Hepatocyte (in vitro differentiated cells): ENCODE data around the gene ANKHD1. TPM values are rescaled to one million over a fixed set of nuclear protein-coding genes. Genes with fewer than 3 reads are reported as not detected.

Source experiments
- DNase-seq: peaks from one replicate; pipeline ENCODE4 v3.0.0-alpha.2; 2016; ENCODE audit warnings: low spot score
- H2AFZ ChIP-seq: fragments of 200-600 bp; sonication (generic); 2 replicates; pipeline ENCODE4 v1.6.0; 2016; ENCODE audit warnings: antibody characterized with exemption, mild to moderate bottlenecking
- H3K27ac ChIP-seq: fragments of 200-600 bp; sonication (generic); 2 replicates; pipeline ENCODE4 v1.5.1; 2016; ENCODE audit warnings: mild to moderate bottlenecking
- H3K27me3 ChIP-seq: fragments of 200-600 bp; sonication (generic); 2 replicates; pipeline ENCODE4 v1.6.1; 2016
- H3K36me3 ChIP-seq: fragments of 200-600 bp; sonication (generic); replicated peaks from 2 replicates; pipeline ENCODE4 v1.5.1; 2016; ENCODE audit warnings: low read depth; ENCODE audit not compliant: insufficient read depth
- H3K4me1 ChIP-seq: fragments of 200-600 bp; sonication (generic); 2 replicates; pipeline ENCODE4 v1.5.1; 2016; ENCODE audit warnings: mild to moderate bottlenecking, moderate library complexity; ENCODE audit not compliant: insufficient read depth
- H3K4me2 ChIP-seq: fragments of 200-600 bp; sonication (generic); 2 replicates; pipeline ENCODE4 v1.6.0; 2016
- H3K4me3 ChIP-seq: fragments of 200-600 bp; sonication (generic); 2 replicates; pipeline ENCODE4 v1.5.1; 2016; ENCODE audit warnings: mild to moderate bottlenecking
- H3K79me2 ChIP-seq: fragments of 200-600 bp; sonication (generic); 2 replicates; pipeline ENCODE4 v1.6.0; 2017; ENCODE audit warnings: mild to moderate bottlenecking
- H3K9me2 ChIP-seq: fragments of 200-600 bp; sonication (generic); replicated peaks from 2 replicates; pipeline ENCODE4 v1.6.0; 2017; ENCODE audit warnings: mild to moderate bottlenecking; ENCODE audit not compliant: insufficient read depth
- H3K9me3 ChIP-seq: fragments of 200-600 bp; sonication (generic); 2 replicates; pipeline ENCODE4 v1.5.1; 2016; ENCODE audit warnings: low read depth, mild to moderate bottlenecking
- H4K20me1 ChIP-seq: fragments of 200-600 bp; sonication (generic); 2 replicates; pipeline ENCODE4 v1.6.0; 2016; ENCODE audit warnings: mild to moderate bottlenecking; ENCODE audit not compliant: insufficient read depth, poor library complexity, severe bottlenecking
- EZH2 ChIP-seq: fragments of 200-600 bp; sonication (generic); IDR thresholded peaks from 2 replicates; pipeline ENCODE4 v1.6.1; 2016; ENCODE audit warnings: antibody characterized with exemption, mild to moderate bottlenecking, borderline replicate concordance
- EZH2phosphoT487 ChIP-seq: fragments of 200-600 bp; sonication (generic); IDR thresholded peaks from one replicate; pipeline ENCODE4 v1.6.1; 2018; ENCODE audit warnings: antibody characterized with exemption, mild to moderate bottlenecking, low read depth, moderate library complexity; ENCODE audit not compliant: unreplicated experiment, severe bottlenecking
- WGBS: methylation state at CpG from one replicate; pipeline ENCODE4 v1.1.6; 2016; ENCODE audit warnings: low lambda C conversion rate; ENCODE audit errors: missing lambda C conversion rate; 5-methylcytosine and 5-hydroxymethylcytosine counted together
- polyA plus RNA-seq: library from polyadenylated mRNA; unstranded; fragments of >200 nt; fragmentation: Nextera tagmentation; extraction: Ambion mirVana; gene quantifications from 2 replicates; pipeline ENCODE4 v1.2.1, GENCODE V29; 2016
- total RNA-seq: library from RNA; depleted of rRNA; stranded (reverse); fragments of >200 nt; gene quantifications from 2 replicates; pipeline ENCODE4 v1.2.3, GENCODE V29; 2014
- TF ChIP-seq, protein P1 (sequence below): fragments of 200-600 bp; sonication (generic); IDR thresholded peaks from 2 replicates; pipeline ENCODE4 v1.5.1; 2016; ENCODE audit warnings: antibody characterized with exemption, mild to moderate bottlenecking; ENCODE audit not compliant: poor library complexity

ANKHD1 gene
- total and polyA plus RNA-seq, 2 experiments from 2014 or later = 53.6 to 70.7 TPM

DNA sequence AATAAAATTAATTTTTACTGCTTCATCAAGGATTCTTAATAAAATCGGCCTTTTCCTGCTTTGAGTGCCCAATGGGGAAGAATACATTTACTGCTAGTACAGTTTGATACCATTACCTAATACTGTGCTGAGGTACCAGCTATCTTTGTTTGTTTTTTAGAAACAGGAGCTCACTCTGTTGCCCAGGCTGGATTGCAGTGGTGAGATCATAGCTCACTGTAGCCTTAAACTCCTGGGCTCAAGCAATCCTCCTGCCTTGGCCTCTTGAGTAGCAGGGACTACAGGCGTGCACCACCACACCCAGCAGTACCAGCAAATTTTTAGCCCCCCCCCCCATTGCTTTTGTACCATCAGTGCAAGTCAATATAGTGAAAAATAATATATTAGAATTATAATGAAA is 13.6 kb upstream of the ANKHD1 start:
- Histone ChIP-seq H3K4me2 (no peak overlapping the region), H3K79me2 (no peaks in the 10 kb centered on the region), H3K27ac (no peak overlapping the region), H3K9me2 (no peaks in the 10 kb centered on the region), H3K36me3 (no peaks in the 10 kb centered on the region), H3K4me3 (no peak overlapping the region), H2AFZ (no peak overlapping the region), H3K9me3 (no peaks in the 10 kb centered on the region), H3K27me3 (no peaks in the 10 kb centered on the region), H4K20me1 (no peaks in the 10 kb centered on the region), H3K4me1 (no peaks in the 10 kb centered on the region)
- DNase-seq = no peak
- WGBS = 91% methylated on average over 2 of the region's 2 CpGs
- TF ChIP-seq, protein P1, sequence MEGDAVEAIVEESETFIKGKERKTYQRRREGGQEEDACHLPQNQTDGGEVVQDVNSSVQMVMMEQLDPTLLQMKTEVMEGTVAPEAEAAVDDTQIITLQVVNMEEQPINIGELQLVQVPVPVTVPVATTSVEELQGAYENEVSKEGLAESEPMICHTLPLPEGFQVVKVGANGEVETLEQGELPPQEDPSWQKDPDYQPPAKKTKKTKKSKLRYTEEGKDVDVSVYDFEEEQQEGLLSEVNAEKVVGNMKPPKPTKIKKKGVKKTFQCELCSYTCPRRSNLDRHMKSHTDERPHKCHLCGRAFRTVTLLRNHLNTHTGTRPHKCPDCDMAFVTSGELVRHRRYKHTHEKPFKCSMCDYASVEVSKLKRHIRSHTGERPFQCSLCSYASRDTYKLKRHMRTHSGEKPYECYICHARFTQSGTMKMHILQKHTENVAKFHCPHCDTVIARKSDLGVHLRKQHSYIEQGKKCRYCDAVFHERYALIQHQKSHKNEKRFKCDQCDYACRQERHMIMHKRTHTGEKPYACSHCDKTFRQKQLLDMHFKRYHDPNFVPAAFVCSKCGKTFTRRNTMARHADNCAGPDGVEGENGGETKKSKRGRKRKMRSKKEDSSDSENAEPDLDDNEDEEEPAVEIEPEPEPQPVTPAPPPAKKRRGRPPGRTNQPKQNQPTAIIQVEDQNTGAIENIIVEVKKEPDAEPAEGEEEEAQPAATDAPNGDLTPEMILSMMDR = no peak
- TF ChIP-seq EZH2 (no peak), EZH2phosphoT487 (no peak)

DNA sequence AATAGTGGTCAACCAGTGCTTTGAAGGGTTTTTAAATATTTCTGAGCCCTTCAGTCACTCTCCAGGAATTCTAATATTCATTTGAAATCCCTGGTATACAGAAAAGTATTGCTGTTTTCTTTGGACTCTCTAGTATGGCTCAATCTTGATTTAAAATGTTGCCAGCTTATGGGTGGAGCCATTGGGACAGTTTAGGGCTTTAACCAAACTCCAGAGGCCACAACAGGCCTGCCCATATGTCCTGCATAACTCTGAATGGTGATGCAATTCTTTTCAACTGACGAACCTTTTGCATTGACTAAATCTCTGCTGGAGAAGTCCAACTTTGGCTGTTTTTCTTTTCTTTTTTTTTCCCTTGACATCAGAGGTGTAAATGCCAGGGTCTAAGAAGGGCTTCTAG is 10.3 kb upstream of the ANKHD1 start:
- H3K4me1 ChIP-seq = no peaks in the 10 kb centered on the region
- TF ChIP-seq, protein P1 = no peak
- no peak for TF ChIP-seq EZH2
- no peak for TF ChIP-seq EZH2phosphoT487
- no peak overlapping the region for H3K4me2 ChIP-seq
- no peak overlapping the region for H3K27ac ChIP-seq
- no peaks in the 10 kb centered on the region for H3K27me3 ChIP-seq
- H3K4me3 ChIP-seq = no peak overlapping the region
- H4K20me1 ChIP-seq = no peaks in the 10 kb centered on the region
- no peaks in the 10 kb centered on the region for H3K9me2 ChIP-seq
- no peaks in the 10 kb centered on the region for H3K79me2 ChIP-seq
- no peaks in the 10 kb centered on the region for H3K9me3 ChIP-seq
- WGBS = 67% methylated on average over 1 of the region's 1 CpG
- H2AFZ ChIP-seq = no peak overlapping the region
- DNase-seq = no peak
- H3K36me3 ChIP-seq = no peaks in the 10 kb centered on the region

DNA sequence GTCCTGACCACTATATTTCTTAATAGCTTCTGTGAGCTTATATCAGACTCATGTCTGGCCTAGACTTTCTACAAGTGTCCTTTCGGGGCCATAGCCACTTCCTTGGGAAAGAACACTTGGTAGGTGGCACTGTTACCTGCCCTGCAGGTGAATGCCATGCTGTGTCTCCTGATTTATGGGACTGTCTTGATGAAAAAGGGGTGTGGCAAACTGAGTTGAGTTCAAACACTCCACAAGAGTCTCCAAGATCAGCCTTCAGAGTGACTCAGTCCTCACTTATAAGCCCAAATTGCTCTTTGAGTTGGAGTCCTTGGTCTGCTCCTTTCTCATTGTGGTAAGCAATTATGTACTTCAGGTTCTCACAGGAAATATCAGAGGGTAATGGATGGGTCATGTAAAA is 9.9 kb upstream of the ANKHD1 start:
- Histone ChIP-seq H3K9me3 (no peaks in the 10 kb centered on the region), H3K27ac (no peak overlapping the region), H3K9me2 (no peaks in the 10 kb centered on the region), H2AFZ (no peak overlapping the region), H3K36me3 (no peaks in the 10 kb centered on the region), H3K79me2 (no peaks in the 10 kb centered on the region), H3K27me3 (no peaks in the 10 kb centered on the region), H4K20me1 (no peaks in the 10 kb centered on the region), H3K4me3 (no peak overlapping the region), H3K4me1 (no peaks in the 10 kb centered on the region), H3K4me2 (no peak overlapping the region)
- TF ChIP-seq, protein P1 = no peak
- no peak for TF ChIP-seq EZH2phosphoT487
- TF ChIP-seq EZH2 = no peak
- 100% methylated on average over 1 of the region's 1 CpG for WGBS
- no peak for DNase-seq

DNA sequence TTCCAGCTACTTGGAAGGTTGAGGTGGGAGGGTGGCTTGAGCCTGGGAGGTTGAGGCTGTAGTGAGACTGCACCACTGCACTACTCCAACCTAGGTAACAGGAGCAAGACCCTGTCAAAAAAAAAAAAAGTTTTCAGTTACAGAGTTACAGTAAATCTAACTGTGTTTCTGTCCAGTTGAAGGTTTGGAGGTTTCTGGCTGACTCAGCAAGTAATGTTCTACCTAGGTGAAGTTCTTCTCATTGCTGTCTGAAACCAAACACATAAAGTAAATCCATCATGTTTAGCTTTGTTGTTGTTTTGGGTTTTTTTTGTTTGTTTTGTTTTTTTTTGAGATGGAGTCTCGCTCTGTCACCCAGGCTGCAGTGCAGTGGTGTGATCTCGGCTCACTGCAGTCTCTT is 7.9 kb upstream of the ANKHD1 start:
- Histone ChIP-seq H3K9me3 (no peaks in the 10 kb centered on the region), H3K4me2 (no peak overlapping the region), H3K27ac (no peak overlapping the region), H3K27me3 (no peaks in the 10 kb centered on the region), H4K20me1 (no peaks in the 10 kb centered on the region), H3K36me3 (no peaks in the 10 kb centered on the region), H3K4me1 (no peaks in the 10 kb centered on the region), H3K4me3 (no peak overlapping the region), H2AFZ (no peak overlapping the region), H3K79me2 (peaks cover 3% of the 10 kb centered on the region), H3K9me2 (no peaks in the 10 kb centered on the region)
- TF ChIP-seq EZH2 (no peak), EZH2phosphoT487 (no peak)
- TF ChIP-seq, protein P1 = no peak
- WGBS = 91% methylated on average over 2 of the region's 2 CpGs
- no peak for DNase-seq
